GM18517 (cell line): ENCODE results near the gene TAF4.
A peak's percentile ranks its signal among the peaks of the same experiment; 100 is the strongest.
"Not testable (repeated sequence)": the region's sequence is repeated elsewhere in the genome, so short reads cannot be mapped to it uniquely, and the experiment has no call there.

Experiments
- ATAC-seq: cut with Tn5 transposase; IDR thresholded peaks from one replicate; pipeline ENCODE4 v1.9.1; 2021; ENCODE audit warnings: mild to moderate bottlenecking, moderate library complexity; ENCODE audit not compliant: unreplicated experiment

The TAF4 gene

DNA sequence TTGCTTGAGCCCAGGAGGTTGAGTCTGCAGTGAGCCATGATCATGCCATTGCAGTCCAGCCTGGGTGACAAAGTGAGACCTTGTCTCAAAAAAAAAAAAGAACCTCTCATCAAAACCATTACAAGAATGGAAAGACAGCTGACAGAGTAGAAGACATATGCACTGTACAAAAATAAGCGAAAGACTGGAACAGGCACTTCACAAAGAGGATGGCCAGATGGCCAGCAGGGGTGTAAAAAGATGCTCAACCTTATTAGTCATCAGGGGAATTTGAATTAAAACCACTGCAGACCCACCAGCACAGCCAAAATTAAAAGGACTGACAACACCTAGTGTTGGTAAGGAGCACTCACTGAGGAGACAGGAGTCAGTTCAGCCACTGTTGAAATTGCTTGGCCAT is 13.5 kb upstream of the TAF4 start:
- ATAC-seq, result no peak

DNA sequence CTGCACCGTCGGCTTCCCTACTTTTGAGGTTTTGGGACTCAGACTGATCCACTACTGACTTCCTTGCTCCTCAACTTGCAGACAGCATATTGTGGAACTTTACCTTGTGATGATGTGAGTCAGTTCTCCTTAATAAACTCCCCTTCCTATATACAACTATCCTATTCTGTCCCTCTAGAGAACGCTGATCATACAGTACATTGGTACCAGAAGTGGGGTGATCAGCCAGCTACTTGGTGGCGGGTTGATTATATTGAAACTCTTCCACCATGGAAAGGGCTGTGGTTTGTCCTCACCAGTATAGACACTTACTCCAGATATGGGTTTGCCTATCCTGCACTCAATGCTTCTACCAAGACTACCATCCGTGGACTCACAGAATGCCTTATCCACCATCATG is 7.6 kb upstream of the TAF4 start:
- ATAC-seq, result no peak

DNA sequence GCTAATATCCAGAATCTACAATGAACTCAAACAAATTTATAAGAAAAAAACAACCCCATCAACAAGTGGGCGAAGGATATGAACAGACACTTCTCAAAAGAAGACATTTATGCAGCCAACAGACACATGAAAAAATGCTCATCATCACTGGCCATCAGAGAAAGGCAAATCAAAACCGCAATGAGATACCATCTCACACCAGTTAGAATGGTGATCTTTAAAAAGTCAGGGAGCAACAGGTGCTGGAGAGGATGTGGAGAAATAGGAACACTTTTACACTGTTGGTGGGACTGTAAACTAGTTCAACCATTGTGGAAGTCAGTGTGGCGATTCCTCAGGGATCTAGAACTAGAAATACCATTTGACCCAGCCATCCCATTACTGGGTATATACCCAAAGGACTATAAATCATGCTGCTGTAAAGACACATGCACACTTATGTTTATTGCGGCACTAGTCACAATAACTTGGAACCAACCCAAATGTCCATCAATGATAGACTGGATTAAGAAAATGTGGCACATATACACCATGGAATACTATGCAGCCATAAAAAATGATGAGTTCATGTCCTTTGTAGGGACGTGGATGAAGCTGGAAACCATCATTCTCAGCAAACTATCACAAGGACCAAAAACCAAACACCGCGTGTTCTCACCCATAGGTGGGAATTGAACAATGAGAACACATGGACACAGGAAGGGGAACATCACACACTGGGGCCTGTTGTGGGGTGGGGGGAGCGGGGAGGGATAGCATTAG is 6.2 kb upstream of the TAF4 start:
- ATAC-seq, result not testable (repeated sequence)

DNA sequence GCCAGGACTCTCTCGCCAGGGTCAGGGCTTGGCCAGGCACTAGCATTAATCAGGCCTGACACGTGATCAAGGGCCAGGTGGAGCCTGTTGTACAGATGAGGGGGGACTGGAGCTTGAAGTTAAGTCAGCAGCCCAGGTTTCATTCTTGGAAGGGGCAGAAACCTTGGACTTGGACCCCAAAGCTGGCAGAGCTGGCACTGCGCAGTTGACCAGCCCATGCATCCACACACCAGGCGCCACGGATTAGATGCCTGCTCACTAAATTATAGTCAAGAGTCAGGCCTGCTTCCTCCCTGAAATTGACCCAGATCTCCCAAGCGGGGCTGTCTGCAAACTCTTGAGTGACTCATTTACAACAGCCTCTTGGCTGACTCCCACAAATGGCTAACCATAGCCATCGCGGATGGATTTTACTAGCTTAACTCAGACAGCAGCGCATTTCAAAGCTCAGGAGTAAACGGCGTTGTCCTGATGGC is 4.1 kb upstream of the TAF4 start:
- ATAC-seq, result no peak

DNA sequence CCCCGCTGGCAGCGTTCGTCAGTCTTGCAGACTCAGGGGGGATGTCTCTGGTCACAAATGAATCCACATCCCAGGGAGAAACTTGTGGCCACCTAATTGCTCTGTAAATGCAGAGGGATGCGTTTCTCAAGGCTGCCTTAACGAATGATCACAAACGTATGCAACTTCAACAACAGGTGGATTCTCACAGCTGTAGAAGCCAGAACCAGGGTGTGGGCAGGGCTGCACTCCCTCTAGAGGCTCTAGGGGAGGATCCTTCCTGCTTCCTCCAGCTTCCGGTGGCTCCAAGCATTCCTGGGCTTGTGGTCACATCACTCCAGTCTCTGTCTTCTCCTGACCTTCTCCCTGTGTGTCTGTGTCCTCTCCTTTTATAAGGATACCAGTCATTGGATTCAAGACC is 3.3 kb upstream of the TAF4 start:
- no peak for ATAC-seq

DNA sequence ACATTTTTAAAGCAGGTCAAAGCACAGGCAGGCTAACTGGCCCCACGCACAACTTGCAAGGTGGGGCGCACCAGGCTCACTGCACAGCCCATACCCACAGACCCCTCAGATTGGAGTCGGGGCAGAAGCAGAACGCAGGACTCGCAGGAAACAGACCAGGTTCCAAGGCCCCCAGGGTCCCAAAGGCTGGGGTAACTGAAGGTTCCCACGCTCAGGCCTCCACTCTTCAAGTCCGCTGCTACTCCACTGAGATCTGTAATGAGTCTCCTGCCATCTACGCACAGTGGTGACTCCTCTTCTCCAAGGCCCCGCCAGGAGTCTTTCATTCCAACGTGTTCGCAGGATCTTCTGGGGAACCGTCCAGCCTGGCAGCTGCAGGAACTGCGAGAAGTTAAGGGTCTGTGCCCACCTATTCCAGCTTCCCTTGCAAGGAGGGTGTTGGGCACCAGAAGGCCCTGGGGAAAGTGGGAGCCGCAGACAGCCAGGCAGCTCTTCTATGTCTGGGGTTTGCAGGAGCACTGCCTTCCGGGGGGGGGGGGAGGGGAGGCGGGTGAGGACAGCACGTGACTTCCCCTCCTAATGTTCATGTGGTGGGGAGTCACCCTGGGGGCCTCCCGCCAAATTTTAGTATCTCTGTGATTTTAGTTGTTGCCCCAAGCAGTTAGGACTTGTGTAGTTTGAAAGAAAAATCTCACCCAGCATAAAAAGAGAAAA is 2.0 kb upstream of the TAF4 start:
- ATAC-seq, result no peak

GRCh38 chr20:62066983-62067433 is 1.3 kb upstream of the TAF4 start:
- ATAC-seq, result peak; percentile 25

- ATAC-seq, result peak; percentile 19
Measured at GRCh38 chr20:62066339-62066982, 780 bp upstream of the TAF4 start.

DNA sequence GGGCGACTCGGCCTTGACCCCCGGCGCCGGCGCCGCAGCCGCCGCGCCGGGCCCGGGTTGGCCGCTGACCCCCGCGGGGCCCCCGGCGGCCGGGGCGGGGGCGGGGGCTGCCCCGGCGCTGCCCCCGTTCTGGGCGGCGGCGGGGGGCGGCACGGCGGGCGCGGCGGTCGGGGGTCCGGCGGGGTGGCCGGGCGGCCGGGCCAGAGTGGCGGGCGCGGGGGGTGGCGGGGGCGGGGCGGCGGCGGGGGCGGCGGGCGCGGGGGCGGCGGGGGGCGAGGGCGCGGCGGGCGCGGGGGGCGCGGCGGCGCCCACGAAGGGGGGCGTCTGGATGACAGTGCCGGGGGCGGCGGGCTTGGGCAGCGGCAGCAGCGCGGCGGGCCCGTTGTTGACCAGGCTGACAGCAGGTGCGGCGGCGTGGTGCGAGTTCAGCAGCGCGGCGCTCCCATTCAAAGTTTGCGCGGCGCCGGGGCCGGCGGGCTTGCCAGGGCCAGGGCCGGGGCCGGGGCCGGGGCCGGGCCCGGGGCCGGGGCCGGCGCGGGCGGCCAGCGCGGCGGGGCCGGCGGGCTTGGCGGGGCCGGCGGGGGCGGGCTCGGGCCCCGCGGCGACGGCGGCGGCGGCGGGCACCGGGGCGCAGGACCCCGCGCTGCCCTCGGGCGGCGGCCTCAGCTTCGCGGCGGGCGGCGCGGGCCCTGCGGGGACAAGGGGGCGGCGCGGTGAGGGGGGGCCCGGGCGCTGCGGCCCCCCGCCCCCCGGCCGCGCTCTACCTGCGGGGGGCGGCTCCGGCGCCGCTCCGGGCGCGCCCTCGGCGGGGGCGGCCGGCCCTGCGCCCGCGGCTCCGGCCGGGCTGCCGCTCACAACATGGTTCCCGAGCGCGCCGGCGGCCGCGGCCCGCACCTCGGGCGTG is 659 bp downstream of the TAF4 start:
- ATAC-seq, result peak; percentile 11

GRCh38 chr20:62063981-62064769 is 1.5 kb downstream of the TAF4 start:
- no peak for ATAC-seq

DNA sequence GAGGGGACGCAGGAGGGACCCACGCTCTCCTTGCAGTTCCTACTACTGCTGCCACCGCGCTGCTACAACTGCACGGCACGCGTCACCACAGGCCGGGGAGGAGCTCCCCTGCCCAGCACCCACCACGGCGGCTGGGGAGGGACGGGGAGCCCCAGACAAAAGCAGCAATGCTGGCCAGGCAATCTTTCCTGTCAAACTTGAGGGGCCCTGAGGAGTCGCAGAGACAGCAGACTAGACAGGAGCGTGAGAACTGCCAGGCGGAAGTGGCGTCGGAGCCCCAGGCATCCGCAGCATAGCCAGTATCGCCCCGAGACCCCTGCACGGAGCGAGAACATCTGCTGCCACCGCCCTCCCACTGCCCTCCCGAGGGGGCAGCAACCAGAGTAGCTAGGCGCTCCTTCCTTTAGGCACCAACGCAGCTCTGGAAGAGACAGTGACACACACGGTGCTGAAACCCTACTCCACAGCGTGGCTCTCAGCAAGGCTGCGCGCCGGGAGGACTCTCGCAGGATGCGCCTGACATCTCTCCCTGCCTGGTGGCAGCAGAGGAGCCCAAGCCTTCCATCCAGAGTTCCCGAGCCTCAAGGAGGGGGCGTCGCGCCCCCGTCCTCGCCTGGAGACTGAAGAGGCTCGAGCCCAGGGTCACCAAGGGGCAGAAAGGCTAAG is 2.2 kb downstream of the TAF4 start:
- ATAC-seq, result no peak

- ATAC-seq, result no peak
Measured at GRCh38 chr20:62062661-62063314, 2.9 kb downstream of the TAF4 start.

- no peak for ATAC-seq
Measured at GRCh38 chr20:62061851-62062423, 3.7 kb downstream of the TAF4 start.

GRCh38 chr20:62060631-62061541 is 4.8 kb downstream of the TAF4 start:
- ATAC-seq, result no peak

GRCh38 chr20:62059920-62060630 is 5.6 kb downstream of the TAF4 start:
- no peak for ATAC-seq

DNA sequence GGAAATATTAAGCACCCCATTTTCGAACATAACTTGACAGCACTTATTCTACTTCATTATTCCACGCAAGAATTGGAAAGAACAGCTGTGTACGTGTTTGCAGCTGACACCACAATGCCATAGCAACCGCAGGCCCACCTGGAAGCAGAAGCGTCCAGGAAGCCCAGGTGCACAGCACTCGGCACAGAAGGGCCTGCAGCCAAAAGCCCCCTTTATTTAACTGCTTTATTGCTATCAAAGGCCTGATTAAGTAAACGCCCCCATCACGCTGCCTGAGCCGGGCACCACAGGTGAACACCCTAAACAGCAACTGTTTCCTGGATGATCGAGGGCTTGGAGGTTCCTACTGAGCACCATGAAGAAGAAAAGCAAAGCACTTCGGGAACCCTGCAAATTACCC is 6.3 kb downstream of the TAF4 start:
- ATAC-seq, result no peak

GRCh38 chr20:62058941-62059340 is 6.7 kb downstream of the TAF4 start:
- ATAC-seq, result no peak
